Activated CD8-positive, alpha-beta T cell treated with anti-CD3 and anti-CD28 coated beads, Interleukin-2, amount 10 ng/mL, durations not matched to agents 7 days and 5 days (primary cell): Measurements from ENCODE around the gene WDFY1. TPM values are rescaled to one million over a fixed set of nuclear protein-coding genes. Genes with fewer than 3 reads are reported as not detected.
"Not testable (repeated sequence)": the region's sequence is repeated elsewhere in the genome, so short reads cannot be mapped to it uniquely, and the experiment has no call there.

Experiments used
- ATAC-seq: fragments of 150-1000 bp; cut with Tn5 transposase; one replicate; pipeline ENCODE4 v1.10.0; 2021; ENCODE audit warnings: moderate library complexity
- CTCF ChIA-PET: fragments of 350-600 bp; sonication (Branson Sonifier 250); formaldehyde crosslinking; loops from one replicate; lab custom pipeline; 2021; ENCODE audit warnings: antibody characterized with exemption; lab: Charles Lee
- POLR2A ChIA-PET: fragments of 350-600 bp; sonication (Branson Sonifier 250); formaldehyde crosslinking; loops from one replicate; lab custom pipeline; 2021; ENCODE audit warnings: antibody characterized with exemption; lab: Charles Lee
- DNase-seq: peaks from one replicate; pipeline ENCODE4 v3.0.0-alpha.2; 2020
- H3K27ac Mint-ChIP-seq: one replicate; pipeline ENCODE4 v1.8.0; 2021; ENCODE audit warnings: mild to moderate bottlenecking, mixed read lengths
- H3K27me3 Mint-ChIP-seq: one replicate; pipeline ENCODE4 v1.8.0; 2021; ENCODE audit warnings: low read depth, mixed read lengths
- H3K36me3 Mint-ChIP-seq: one replicate; pipeline ENCODE4 v1.8.0; 2021; ENCODE audit warnings: low read depth, mixed read lengths
- H3K4me1 Mint-ChIP-seq: one replicate; pipeline ENCODE4 v1.8.0; 2021; ENCODE audit warnings: low read depth, mixed read lengths
- H3K4me3 Mint-ChIP-seq: one replicate; pipeline ENCODE4 v1.8.0; 2021; ENCODE audit warnings: mild to moderate bottlenecking, mixed read lengths
- H3K9me3 Mint-ChIP-seq: one replicate; pipeline ENCODE4 v1.8.0; 2022; ENCODE audit warnings: mixed read lengths; ENCODE audit not compliant: insufficient read depth
- total RNA-seq, 2 experiments: library from RNA; stranded (reverse); gene quantifications; one replicate each; pipeline ENCODE4 v1.2.3, GENCODE V29; 2021

The WDFY1 gene
- total RNA-seq, 2 experiments from 2014 or later: 41.5 to 47.1 TPM

- H3K36me3 Mint-ChIP-seq: peaks cover 55% of the 10 kb centered on the region
- no peak overlapping the region for H3K4me3 Mint-ChIP-seq
- ChIA-PET POLR2A (no interaction called here), CTCF (no interaction called here)
- H3K27ac Mint-ChIP-seq: peak overlapping the region; percentile 49
- ATAC-seq (no peak), DNase-seq (no peak)
- peaks cover 9% of the 10 kb centered on the region for H3K4me1 Mint-ChIP-seq
- H3K27me3 Mint-ChIP-seq: no peaks in the 10 kb centered on the region
- H3K9me3 Mint-ChIP-seq: no peaks in the 10 kb centered on the region
Observed at GRCh38 chr2:223888251-223888650, 56.9 kb downstream of the WDFY1 start.

- POLR2A ChIA-PET: no interaction called here
- Mint-ChIP-seq H3K4me3 (no peak overlapping the region), H3K9me3 (no peaks in the 10 kb centered on the region), H3K4me1 (peaks cover 13% of the 10 kb centered on the region), H3K27me3 (no peaks in the 10 kb centered on the region), H3K36me3 (peaks cover 56% of the 10 kb centered on the region), H3K27ac (no peak overlapping the region)
- CTCF ChIA-PET: no interaction called here
- DNase-seq (no peak), ATAC-seq (no peak)
Observed at GRCh38 chr2:223887127-223887526, 58.0 kb downstream of the WDFY1 start.

GRCh38 chr2:223886726-223887125, 58.4 kb downstream of the WDFY1 start:
- ATAC-seq: no peak
- DNase-seq: no peak
- no peak overlapping the region for H3K4me3 Mint-ChIP-seq
- H3K36me3 Mint-ChIP-seq: peaks cover 60% of the 10 kb centered on the region
- H3K9me3 Mint-ChIP-seq: no peaks in the 10 kb centered on the region
- CTCF ChIA-PET: no interaction called here
- H3K27me3 Mint-ChIP-seq: no peaks in the 10 kb centered on the region
- H3K4me1 Mint-ChIP-seq: peaks cover 17% of the 10 kb centered on the region
- POLR2A ChIA-PET: no interaction called here
- no peak overlapping the region for H3K27ac Mint-ChIP-seq

GRCh38 chr2:223884399-223884798, 60.7 kb downstream of the WDFY1 start:
- Mint-ChIP-seq H3K9me3 (no peaks in the 10 kb centered on the region), H3K27ac (no peak overlapping the region), H3K36me3 (peaks cover 60% of the 10 kb centered on the region), H3K4me3 (no peak overlapping the region), H3K27me3 (no peaks in the 10 kb centered on the region), H3K4me1 (peaks cover 18% of the 10 kb centered on the region)
- DNase-seq: no peak
- ChIA-PET CTCF (interaction anchor here (0.6 kb wide), 1 partner anchor 85 kb away, joined by 3 read pairs; no protein-coding TSS in a partner anchor), POLR2A (no interaction called here)
- ATAC-seq: no peak

GRCh38 chr2:223882715-223883114, 62.4 kb downstream of the WDFY1 start:
- ChIA-PET POLR2A (no interaction called here), CTCF (no interaction called here)
- no peak for ATAC-seq
- H3K9me3 Mint-ChIP-seq: no peaks in the 10 kb centered on the region
- no peak overlapping the region for H3K4me3 Mint-ChIP-seq
- DNase-seq: no peak
- H3K4me1 Mint-ChIP-seq: peaks cover 16% of the 10 kb centered on the region
- no peaks in the 10 kb centered on the region for H3K27me3 Mint-ChIP-seq
- H3K36me3 Mint-ChIP-seq: peaks cover 61% of the 10 kb centered on the region
- H3K27ac Mint-ChIP-seq: no peak overlapping the region

- Mint-ChIP-seq H3K4me1 (peaks cover 11% of the 10 kb centered on the region), H3K36me3 (peaks cover 60% of the 10 kb centered on the region), H3K4me3 (no peak overlapping the region), H3K9me3 (no peaks in the 10 kb centered on the region), H3K27me3 (no peaks in the 10 kb centered on the region), H3K27ac (no peak overlapping the region)
- POLR2A ChIA-PET: interaction anchor here (1.0 kb wide), 1 partner anchor 15 kb away, joined by 3 read pairs; no protein-coding TSS in a partner anchor
- ATAC-seq (no peak), DNase-seq (no peak)
- CTCF ChIA-PET: no interaction called here
Observed at GRCh38 chr2:223880796-223881195, 64.3 kb downstream of the WDFY1 start.

GRCh38 chr2:223877721-223878410, 67.3 kb downstream of the WDFY1 start:
- ATAC-seq (no peak), DNase-seq (no peak)
- Mint-ChIP-seq H3K27me3 (no peaks in the 10 kb centered on the region), H3K9me3 (no peaks in the 10 kb centered on the region), H3K36me3 (peaks cover 54% of the 10 kb centered on the region), H3K4me1 (peaks cover 9% of the 10 kb centered on the region), H3K4me3 (no peak overlapping the region), H3K27ac (no peak overlapping the region)
- CTCF ChIA-PET: no interaction called here
- POLR2A ChIA-PET: no interaction called here

- Mint-ChIP-seq H3K27ac (no peak overlapping the region), H3K9me3 (no peaks in the 10 kb centered on the region), H3K27me3 (no peaks in the 10 kb centered on the region), H3K4me1 (no peaks in the 10 kb centered on the region), H3K4me3 (no peak overlapping the region), H3K36me3 (peaks cover 40% of the 10 kb centered on the region)
- DNase-seq (no peak), ATAC-seq (no peak)
- ChIA-PET POLR2A (no interaction called here), CTCF (no interaction called here)
Observed at GRCh38 chr2:223873672-223874071, 71.5 kb downstream of the WDFY1 start.

- H3K4me1 Mint-ChIP-seq, H3K4me3 Mint-ChIP-seq, DNase-seq, CTCF ChIA-PET, ATAC-seq, H3K9me3 Mint-ChIP-seq, H3K27me3 Mint-ChIP-seq, H3K27ac Mint-ChIP-seq: not testable (repeated sequence)
- peaks cover 32% of the 10 kb centered on the region for H3K36me3 Mint-ChIP-seq
- POLR2A ChIA-PET: interaction anchor here (0.5 kb wide), 1 partner anchor 9 kb away, joined by 3 read pairs; no protein-coding TSS in a partner anchor
Observed at GRCh38 chr2:223872772-223873171, 72.4 kb downstream of the WDFY1 start.

GRCh38 chr2:223871661-223872060, 73.5 kb downstream of the WDFY1 start:
- H3K9me3 Mint-ChIP-seq, ATAC-seq, H3K4me3 Mint-ChIP-seq, H3K27ac Mint-ChIP-seq, POLR2A ChIA-PET, DNase-seq, H3K27me3 Mint-ChIP-seq, CTCF ChIA-PET: not testable (repeated sequence)
- H3K4me1 Mint-ChIP-seq: peaks cover 10% of the 10 kb centered on the region
- H3K36me3 Mint-ChIP-seq: peaks cover 26% of the 10 kb centered on the region

- no peaks in the 10 kb centered on the region for H3K27me3 Mint-ChIP-seq
- ATAC-seq (no peak), DNase-seq (no peak)
- ChIA-PET CTCF (no interaction called here), POLR2A (no interaction called here)
- peaks cover 17% of the 10 kb centered on the region for H3K4me1 Mint-ChIP-seq
- no peak overlapping the region for H3K27ac Mint-ChIP-seq
- H3K36me3 Mint-ChIP-seq: peaks cover 26% of the 10 kb centered on the region
- H3K4me3 Mint-ChIP-seq: no peak overlapping the region
- H3K9me3 Mint-ChIP-seq: no peaks in the 10 kb centered on the region
Observed at GRCh38 chr2:223870840-223871611, 74.1 kb downstream of the WDFY1 start.

GRCh38 chr2:223868005-223868404, 77.1 kb downstream of the WDFY1 start:
- DNase-seq: no peak
- Mint-ChIP-seq H3K27ac (no peak overlapping the region), H3K9me3 (no peaks in the 10 kb centered on the region), H3K4me3 (no peak overlapping the region), H3K27me3 (no peaks in the 10 kb centered on the region), H3K36me3 (peaks cover 23% of the 10 kb centered on the region), H3K4me1 (peaks cover 36% of the 10 kb centered on the region)
- ChIA-PET CTCF (interaction anchor here (1.6 to 1.9 kb wide), 2 partner anchors 29 to 77 kb away, joined by 4 read pairs; partner anchors contain the start of gene WDFY1), POLR2A (no interaction called here)
- ATAC-seq: no peak
